Measurements from ENCODE around the gene ATAT1. TPM values are rescaled to one million over a fixed set of nuclear protein-coding genes. Genes with fewer than 3 reads are reported as not detected.

Gene ATAT1
- total and polyA plus RNA-seq, 2 of the 13 experiments (the other 11 are each of a cell fraction or from before 2014, with no cell fraction given): 9.2 to 23.6 TPM

DNA sequence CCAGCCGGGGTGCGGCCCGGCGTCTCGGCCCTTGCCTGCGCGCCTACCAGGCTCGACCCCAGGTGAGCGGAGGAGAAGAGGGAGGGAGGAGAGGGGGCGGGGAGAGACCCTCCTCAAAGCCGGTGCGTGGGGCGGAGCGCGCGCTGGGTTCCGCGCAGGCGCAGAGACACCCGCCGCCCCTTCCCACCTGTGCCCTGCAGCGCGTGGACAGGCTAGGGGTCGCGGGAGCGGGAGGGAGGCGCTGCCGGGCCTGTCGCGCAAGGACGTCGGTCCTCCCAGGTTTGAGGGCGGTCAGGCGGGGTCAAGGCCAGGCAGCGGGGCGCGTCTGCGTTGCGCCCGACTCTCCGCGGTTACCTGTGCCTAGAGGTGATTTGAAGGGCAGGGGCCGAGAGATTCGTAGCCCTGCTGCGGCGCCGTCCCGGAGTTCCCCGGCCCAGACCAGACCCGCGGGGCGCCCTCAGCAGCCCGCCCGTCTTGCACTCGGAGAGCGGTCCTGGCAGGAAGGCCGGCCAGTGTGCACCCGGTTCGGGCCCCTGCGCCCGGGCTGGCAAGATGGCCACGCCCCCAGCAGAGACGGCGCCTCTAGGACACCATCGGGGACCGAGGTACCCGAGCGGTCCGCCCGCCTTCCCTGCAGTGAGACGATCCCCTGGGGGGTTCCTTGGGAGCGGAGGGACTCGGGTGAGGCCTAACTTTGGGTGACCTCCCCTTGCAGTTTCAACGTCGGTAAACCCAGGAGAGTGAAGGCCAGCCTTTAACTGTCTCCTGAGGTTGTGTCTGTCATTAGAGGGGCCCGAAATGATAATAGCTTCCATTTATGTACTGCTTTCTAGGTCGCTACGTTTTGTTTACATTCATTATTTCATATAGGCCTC lies 20.8 kb downstream of the ATAT1 start (continued):
- TF ChIP-seq, protein P1, sequence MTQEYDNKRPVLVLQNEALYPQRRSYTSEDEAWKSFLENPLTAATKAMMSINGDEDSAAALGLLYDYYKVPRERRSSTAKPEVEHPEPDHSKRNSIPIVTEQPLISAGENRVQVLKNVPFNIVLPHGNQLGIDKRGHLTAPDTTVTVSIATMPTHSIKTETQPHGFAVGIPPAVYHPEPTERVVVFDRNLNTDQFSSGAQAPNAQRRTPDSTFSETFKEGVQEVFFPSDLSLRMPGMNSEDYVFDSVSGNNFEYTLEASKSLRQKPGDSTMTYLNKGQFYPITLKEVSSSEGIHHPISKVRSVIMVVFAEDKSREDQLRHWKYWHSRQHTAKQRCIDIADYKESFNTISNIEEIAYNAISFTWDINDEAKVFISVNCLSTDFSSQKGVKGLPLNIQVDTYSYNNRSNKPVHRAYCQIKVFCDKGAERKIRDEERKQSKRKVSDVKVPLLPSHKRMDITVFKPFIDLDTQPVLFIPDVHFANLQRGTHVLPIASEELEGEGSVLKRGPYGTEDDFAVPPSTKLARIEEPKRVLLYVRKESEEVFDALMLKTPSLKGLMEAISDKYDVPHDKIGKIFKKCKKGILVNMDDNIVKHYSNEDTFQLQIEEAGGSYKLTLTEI (CRISPR knock-in tag; conservative IDR thresholded peaks at IDR 0.05): no peak
- TF ChIP-seq ZNF557 (CRISPR knock-in tag; IDR thresholded peaks at IDR 0.05) (no peak; the same call in 1 of the 2 replicates), TGIF2 (CRISPR knock-in tag; IDR thresholded peaks at IDR 0.05) (peak; percentile 63; the same call in 1 of the 2 replicates), JUNB (CRISPR knock-in tag; IDR thresholded peaks at IDR 0.05; ENCODE audit: borderline replicate concordance) (no peak), SP140L (CRISPR knock-in tag; IDR thresholded peaks at IDR 0.05; ENCODE audit: borderline replicate concordance) (peak; percentile 72; the same call in 1 of the 2 replicates), NCOA1 (CRISPR knock-in tag; IDR thresholded peaks at IDR 0.05) (peak; percentile 97), ZNF83 (CRISPR knock-in tag; IDR thresholded peaks at IDR 0.05; ENCODE audit: borderline replicate concordance) (peak; percentile 84; the same call in 1 of the 2 replicates), BRCA1 (CRISPR knock-in tag; IDR thresholded peaks at IDR 0.05) (peak; percentile 97; the same call in 1 of the 2 replicates), HHEX (CRISPR knock-in tag; IDR thresholded peaks at IDR 0.05) (no peak), ZNF543 (CRISPR knock-in tag; IDR thresholded peaks at IDR 0.05) (peak; percentile 93), ZFP62 (CRISPR knock-in tag; IDR thresholded peaks at IDR 0.05) (no peak), ZNF30 (CRISPR knock-in tag; IDR thresholded peaks at IDR 0.05) (peak; percentile 91), FOXA3 (CRISPR knock-in tag; IDR thresholded peaks at IDR 0.05) (peak; percentile 33; the same call in 1 of the 2 replicates), ZNF253 (CRISPR knock-in tag; IDR thresholded peaks at IDR 0.05; ENCODE audit: borderline replicate concordance) (no peak; the same call in 1 of the 2 replicates), SIN3A (IDR thresholded peaks at IDR 0.05; ENCODE audit: borderline replicate concordance, low read depth, low read length) (peak; percentile 64; the same call in 1 of the 2 replicates), SMYD3 (CRISPR knock-in tag; IDR thresholded peaks at IDR 0.05) (peak; percentile 67; the same call in 1 of the 2 replicates), ATF1 (CRISPR knock-in tag; IDR thresholded peaks at IDR 0.05) (no peak), CBFB (CRISPR knock-in tag; IDR thresholded peaks at IDR 0.05) (peak; percentile 81), SMAD1 (CRISPR knock-in tag; IDR thresholded peaks at IDR 0.05; ENCODE audit: borderline replicate concordance, low read depth) (peak; percentile 97), KMT2B (CRISPR knock-in tag; IDR thresholded peaks at IDR 0.05) (peak; percentile 67; the same call in 1 of the 2 replicates), GATA4 (IDR thresholded peaks at IDR 0.05; ENCODE audit: borderline replicate concordance, low read depth) (0 out of 2 replicates have a peak, but pooled peaks have one; percentile 35), MIER2 (CRISPR knock-in tag; IDR thresholded peaks at IDR 0.05) (peak; percentile 54; the same call in 1 of the 2 replicates), CHD4 (IDR thresholded peaks at IDR 0.05; ENCODE audit: borderline replicate concordance, low read length) (peak; percentile 60)
- TF ChIP-seq, protein P2, sequence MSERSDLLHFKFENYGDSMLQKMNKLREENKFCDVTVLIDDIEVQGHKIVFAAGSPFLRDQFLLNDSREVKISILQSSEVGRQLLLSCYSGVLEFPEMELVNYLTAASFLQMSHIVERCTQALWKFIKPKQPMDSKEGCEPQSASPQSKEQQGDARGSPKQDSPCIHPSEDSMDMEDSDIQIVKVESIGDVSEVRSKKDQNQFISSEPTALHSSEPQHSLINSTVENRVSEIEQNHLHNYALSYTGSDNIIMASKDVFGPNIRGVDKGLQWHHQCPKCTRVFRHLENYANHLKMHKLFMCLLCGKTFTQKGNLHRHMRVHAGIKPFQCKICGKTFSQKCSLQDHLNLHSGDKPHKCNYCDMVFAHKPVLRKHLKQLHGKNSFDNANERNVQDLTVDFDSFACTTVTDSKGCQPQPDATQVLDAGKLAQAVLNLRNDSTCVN (CRISPR knock-in tag; IDR thresholded peaks at IDR 0.05; ENCODE audit: borderline replicate concordance): peak; percentile 50
- TF ChIP-seq, protein P3, sequence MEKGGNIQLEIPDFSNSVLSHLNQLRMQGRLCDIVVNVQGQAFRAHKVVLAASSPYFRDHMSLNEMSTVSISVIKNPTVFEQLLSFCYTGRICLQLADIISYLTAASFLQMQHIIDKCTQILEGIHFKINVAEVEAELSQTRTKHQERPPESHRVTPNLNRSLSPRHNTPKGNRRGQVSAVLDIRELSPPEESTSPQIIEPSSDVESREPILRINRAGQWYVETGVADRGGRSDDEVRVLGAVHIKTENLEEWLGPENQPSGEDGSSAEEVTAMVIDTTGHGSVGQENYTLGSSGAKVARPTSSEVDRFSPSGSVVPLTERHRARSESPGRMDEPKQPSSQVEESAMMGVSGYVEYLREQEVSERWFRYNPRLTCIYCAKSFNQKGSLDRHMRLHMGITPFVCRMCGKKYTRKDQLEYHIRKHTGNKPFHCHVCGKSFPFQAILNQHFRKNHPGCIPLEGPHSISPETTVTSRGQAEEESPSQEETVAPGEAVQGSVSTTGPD (CRISPR knock-in tag; IDR thresholded peaks at IDR 0.05): no peak
- TF ChIP-seq, protein P4, sequence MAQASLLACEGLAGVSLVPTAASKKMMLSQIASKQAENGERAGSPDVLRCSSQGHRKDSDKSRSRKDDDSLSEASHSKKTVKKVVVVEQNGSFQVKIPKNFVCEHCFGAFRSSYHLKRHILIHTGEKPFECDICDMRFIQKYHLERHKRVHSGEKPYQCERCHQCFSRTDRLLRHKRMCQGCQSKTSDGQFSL (CRISPR knock-in tag; IDR thresholded peaks at IDR 0.05): no peak
